HepG2 (cell line): ENCODE measurements around the gene ZNF222. TPM values are rescaled to one million over a fixed set of nuclear protein-coding genes. Genes with fewer than 3 reads are reported as not detected.

Experiments
- BATF2 ChIP-seq: sonication (generic); formaldehyde crosslinking; IDR thresholded peaks from 2 replicates; pipeline ENCODE4 v1.8.0; 2022; ENCODE audit warnings: mild to moderate bottlenecking, missing genetic modification reagents, moderate library complexity
- EHMT2 ChIP-seq: fragments of 200-600 bp; sonication (generic); IDR thresholded peaks from 2 replicates; pipeline ENCODE4 v1.7.0; 2017; ENCODE audit warnings: antibody characterized with exemption, low read depth, low read length, borderline replicate concordance
- FOXC1 ChIP-seq: sonication (generic); formaldehyde crosslinking; IDR thresholded peaks from 2 replicates; pipeline ENCODE4 v1.8.0; 2022; ENCODE audit warnings: mild to moderate bottlenecking, missing genetic modification reagents, borderline replicate concordance
- HDAC2 ChIP-seq: sonication (generic); formaldehyde crosslinking; IDR thresholded peaks from 2 replicates; pipeline ENCODE4 v1.4.0; 2020; ENCODE audit warnings: missing genetic modification reagents
- MLXIP ChIP-seq: sonication (generic); formaldehyde crosslinking; IDR thresholded peaks from 2 replicates; pipeline ENCODE4 v1.9.0; 2021; ENCODE audit warnings: missing genetic modification reagents, borderline replicate concordance
- NR2F6 ChIP-seq, 2 experiments: IDR thresholded peaks; 2 replicates each; pipeline ENCODE4 v1.6.1; 2016; ENCODE audit warnings: antibody characterized with exemption in 1 of 2, mild to moderate bottlenecking in 1 of 2
- POGZ ChIP-seq: sonication (generic); formaldehyde crosslinking; IDR thresholded peaks from 2 replicates; pipeline ENCODE4 v1.4.0; 2020; ENCODE audit warnings: mild to moderate bottlenecking, missing genetic modification reagents
- RBFOX2 ChIP-seq: fragments of 200-400 bp; formaldehyde crosslinking; IDR thresholded peaks from 2 replicates; pipeline ENCODE4 v1.6.1; 2017; ENCODE audit warnings: low read depth, mild to moderate bottlenecking, low read length
- SMAD9 ChIP-seq: sonication (generic); formaldehyde crosslinking; IDR thresholded peaks from 2 replicates; pipeline ENCODE4 v1.5.1; 2020; ENCODE audit warnings: mild to moderate bottlenecking, missing genetic modification reagents
- SMC3 ChIP-seq: IDR thresholded peaks from 2 replicates; pipeline ENCODE4 v1.6.1; 2011; ENCODE audit warnings: low read length, improper control_type of control experiment
- TMF1 ChIP-seq: sonication (generic); formaldehyde crosslinking; IDR thresholded peaks from 2 replicates; pipeline ENCODE4 v1.8.1; 2022; ENCODE audit warnings: low read depth, missing genetic modification reagents
- ZBTB7A ChIP-seq: sonication (generic); formaldehyde crosslinking; IDR thresholded peaks from 2 replicates; pipeline ENCODE4 v1.8.0; 2022; ENCODE audit warnings: mild to moderate bottlenecking, missing genetic modification reagents
- ZBTB7B ChIP-seq: sonication (generic); formaldehyde crosslinking; IDR thresholded peaks from 2 replicates; pipeline ENCODE4 v1.4.0; 2020; ENCODE audit warnings: missing genetic modification reagents
- ZNF275 ChIP-seq: sonication (generic); formaldehyde crosslinking; IDR thresholded peaks from 2 replicates; pipeline ENCODE4 v1.8.0; 2022; ENCODE audit warnings: missing genetic modification reagents, mild to moderate bottlenecking, inconsistent platforms, borderline replicate concordance
- ZNF549 ChIP-seq: sonication (generic); formaldehyde crosslinking; IDR thresholded peaks from 2 replicates; pipeline ENCODE4 v1.5.0; 2020; ENCODE audit warnings: missing genetic modification reagents
- ZSCAN25 ChIP-seq: sonication (generic); formaldehyde crosslinking; IDR thresholded peaks from 2 replicates; pipeline ENCODE4 v1.8.0; 2022; ENCODE audit warnings: mild to moderate bottlenecking, missing genetic modification reagents
- polyA plus RNA-seq, 8 experiments: library from polyadenylated mRNA; depleted of rRNA in 3 of 8; stranded (reverse) in 7 of 8; unstranded in 1 of 8; fragments of >200 nt; fragmentation: Illumina TruSeq in 4 of 8; extraction: Trizol in 4 of 8; gene quantifications; 2 replicates each; pipeline versions ENCODE4 v1.2.1 to v1.2.3, GENCODE V29; 2011 to 2016; ENCODE audit warnings: low read depth in 4 of 8, missing spikeins in 1 of 8, mixed read lengths in 1 of 8; ENCODE audit not compliant: insufficient read depth in 1 of 8
- total RNA-seq, 5 experiments: library from RNA; depleted of rRNA; stranded (reverse); fragments of >200 nt; fragmentation: Illumina TruSeq; extraction: Trizol; gene quantifications; 2 replicates each; pipeline ENCODE4 v1.2.3, GENCODE V29; 2016; ENCODE audit warnings: low read depth in 1 of 5
- TF ChIP-seq, protein P1 (sequence below): sonication (generic); formaldehyde crosslinking; IDR thresholded peaks from 2 replicates; pipeline ENCODE4 v1.5.0; 2020; ENCODE audit warnings: mild to moderate bottlenecking, missing genetic modification reagents, moderate library complexity
- TF ChIP-seq, protein P2 (sequence below): sonication (generic); formaldehyde crosslinking; IDR thresholded peaks from 2 replicates; pipeline ENCODE4 v1.4.0; 2020; ENCODE audit warnings: low read depth, missing genetic modification reagents

The ZNF222 gene
- total and polyA plus RNA-seq, 2 of the 13 experiments (the other 11 are each of a cell fraction or from before 2014, with no cell fraction given), result 2.2 to 6.2 TPM

- TF ChIP-seq, protein P1, sequence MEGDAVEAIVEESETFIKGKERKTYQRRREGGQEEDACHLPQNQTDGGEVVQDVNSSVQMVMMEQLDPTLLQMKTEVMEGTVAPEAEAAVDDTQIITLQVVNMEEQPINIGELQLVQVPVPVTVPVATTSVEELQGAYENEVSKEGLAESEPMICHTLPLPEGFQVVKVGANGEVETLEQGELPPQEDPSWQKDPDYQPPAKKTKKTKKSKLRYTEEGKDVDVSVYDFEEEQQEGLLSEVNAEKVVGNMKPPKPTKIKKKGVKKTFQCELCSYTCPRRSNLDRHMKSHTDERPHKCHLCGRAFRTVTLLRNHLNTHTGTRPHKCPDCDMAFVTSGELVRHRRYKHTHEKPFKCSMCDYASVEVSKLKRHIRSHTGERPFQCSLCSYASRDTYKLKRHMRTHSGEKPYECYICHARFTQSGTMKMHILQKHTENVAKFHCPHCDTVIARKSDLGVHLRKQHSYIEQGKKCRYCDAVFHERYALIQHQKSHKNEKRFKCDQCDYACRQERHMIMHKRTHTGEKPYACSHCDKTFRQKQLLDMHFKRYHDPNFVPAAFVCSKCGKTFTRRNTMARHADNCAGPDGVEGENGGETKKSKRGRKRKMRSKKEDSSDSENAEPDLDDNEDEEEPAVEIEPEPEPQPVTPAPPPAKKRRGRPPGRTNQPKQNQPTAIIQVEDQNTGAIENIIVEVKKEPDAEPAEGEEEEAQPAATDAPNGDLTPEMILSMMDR (CRISPR knock-in tag), result no peak
- TF ChIP-seq ZNF275 (CRISPR knock-in tag) (no peak), BATF2 (CRISPR knock-in tag) (no peak), TMF1 (CRISPR knock-in tag) (no peak), ZNF549 (no peak), FOXC1 (CRISPR knock-in tag) (peak; percentile 58; the same call in 1 of the 2 replicates), SMC3 (peak; percentile 9; the same call in 1 of the 2 replicates), NR2F6 (IDR thresholded peaks at IDR 0.05) (0 out of 2 replicates have a peak, but pooled peaks have one; percentile 9), NR2F6 (CRISPR knock-in tag; IDR thresholded peaks at IDR 0.05) (no peak), HDAC2 (CRISPR knock-in tag) (peak; percentile 33; the same call in 1 of the 2 replicates), ZSCAN25 (CRISPR knock-in tag) (peak; percentile 59; the same call in 1 of the 2 replicates), ZBTB7B (CRISPR knock-in tag) (peak; percentile 43; the same call in 1 of the 2 replicates), ZBTB7A (CRISPR knock-in tag) (0 out of 2 replicates have a peak, but pooled peaks have one; percentile 73), RBFOX2 (0 out of 2 replicates have a peak, but pooled peaks have one; percentile 14), POGZ (peak; percentile 55; the same call in 1 of the 2 replicates), SMAD9 (CRISPR knock-in tag) (no peak), MLXIP (no peak), EHMT2 (0 out of 2 replicates have a peak, but pooled peaks have one; percentile 50)
- TF ChIP-seq, protein P2, sequence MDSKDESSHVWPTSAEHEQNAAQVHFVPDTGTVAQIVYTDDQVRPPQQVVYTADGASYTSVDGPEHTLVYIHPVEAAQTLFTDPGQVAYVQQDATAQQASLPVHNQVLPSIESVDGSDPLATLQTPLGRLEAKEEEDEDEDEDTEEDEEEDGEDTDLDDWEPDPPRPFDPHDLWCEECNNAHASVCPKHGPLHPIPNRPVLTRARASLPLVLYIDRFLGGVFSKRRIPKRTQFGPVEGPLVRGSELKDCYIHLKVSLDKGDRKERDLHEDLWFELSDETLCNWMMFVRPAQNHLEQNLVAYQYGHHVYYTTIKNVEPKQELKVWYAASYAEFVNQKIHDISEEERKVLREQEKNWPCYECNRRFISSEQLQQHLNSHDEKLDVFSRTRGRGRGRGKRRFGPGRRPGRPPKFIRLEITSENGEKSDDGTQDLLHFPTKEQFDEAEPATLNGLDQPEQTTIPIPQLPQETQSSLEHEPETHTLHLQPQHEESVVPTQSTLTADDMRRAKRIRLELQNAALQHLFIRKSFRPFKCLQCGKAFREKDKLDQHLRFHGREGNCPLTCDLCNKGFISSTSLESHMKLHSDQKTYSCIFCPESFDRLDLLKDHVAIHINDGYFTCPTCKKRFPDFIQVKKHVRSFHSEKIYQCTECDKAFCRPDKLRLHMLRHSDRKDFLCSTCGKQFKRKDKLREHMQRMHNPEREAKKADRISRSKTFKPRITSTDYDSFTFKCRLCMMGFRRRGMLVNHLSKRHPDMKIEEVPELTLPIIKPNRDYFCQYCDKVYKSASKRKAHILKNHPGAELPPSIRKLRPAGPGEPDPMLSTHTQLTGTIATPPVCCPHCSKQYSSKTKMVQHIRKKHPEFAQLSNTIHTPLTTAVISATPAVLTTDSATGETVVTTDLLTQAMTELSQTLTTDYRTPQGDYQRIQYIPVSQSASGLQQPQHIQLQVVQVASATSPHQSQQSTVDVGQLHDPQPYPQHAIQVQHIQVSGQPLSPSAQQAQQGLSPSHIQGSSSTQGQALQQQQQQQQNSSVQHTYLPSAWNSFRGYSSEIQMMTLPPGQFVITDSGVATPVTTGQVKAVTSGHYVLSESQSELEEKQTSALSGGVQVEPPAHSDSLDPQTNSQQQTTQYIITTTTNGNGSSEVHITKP (CRISPR knock-in tag), result peak; percentile 32; the same call in 1 of the 2 replicates
Observed at GRCh38 chr19:44051650-44052402, 26.6 kb downstream of the ZNF222 start, which contains the start of gene ZNF223 (continued).
